HCT116 (cell line): ENCODE results near the gene PAPPA2. TPM values are rescaled to one million over a fixed set of nuclear protein-coding genes. Genes with fewer than 3 reads are reported as not detected.

Experiments
- ATAC-seq: fragments of 200-7000 bp; cut with Tn5 transposase; 2 replicates; pipeline ENCODE4 v1.9.1; 2020; ENCODE audit warnings: mild to moderate bottlenecking, moderate library complexity
- BruUV-seq: library from RNA; stranded (reverse); fragments of 400-500 nt; replicated peaks from 2 replicates; lab custom pipeline; 2021; lab: Mats Ljungman, UMichigan
- CTCF ChIA-PET: fragments of 300-600 bp; sonication (Branson Sonifier 250); formaldehyde crosslinking; loops from one replicate; lab custom pipeline; 2021; ENCODE audit warnings: antibody characterized with exemption; lab: Charles Lee
- POLR2A ChIA-PET: fragments of 300-600, 350-600 bp; sonication (Branson Sonifier 250); formaldehyde crosslinking; loops from one replicate; lab custom pipeline; 2021; ENCODE audit warnings: antibody characterized with exemption; lab: Charles Lee
- RAD21 ChIA-PET, 2 experiments: fragments of 300-600 bp; sonication (Branson Sonifier 250); formaldehyde crosslinking; loops; one replicate each; lab custom pipeline; 2023; ENCODE audit warnings: low total read pairs in 2 of 2; ENCODE audit not compliant: uncharacterized antibody in 2 of 2, unreplicated experiment in 2 of 2, low non-redundant PET in 1 of 2; lab: Charles Lee
- DNase-seq: peaks from one replicate; pipeline ENCODE4 v3.0.0-alpha.2; 2010; ENCODE audit warnings: low read depth, low spot score
- H2AFZ ChIP-seq: fragments of 200-600 bp; shearing (Covaris generic), sonication (generic); 2 replicates; pipeline ENCODE4 v1.6.1; 2017; ENCODE audit warnings: low read depth, mixed run types, mixed read lengths, antibody characterized with exemption, low read length; ENCODE audit not compliant: poor library complexity, severe bottlenecking
- H3K27ac ChIP-seq: 2 replicates; pipeline ENCODE4 v1.5.1; 2012; ENCODE audit warnings: low read depth, low read length
- H3K27me3 ChIP-seq: fragments of 200-600 bp; sonication (generic); 2 replicates; pipeline ENCODE4 v1.6.1; 2016; ENCODE audit warnings: mixed run types, low read length, mixed read lengths; ENCODE audit not compliant: insufficient read depth
- H3K36me3 ChIP-seq, 2 experiments: fragments of 200-500 bp in 1 of 2; fragments of 200-600 bp in 1 of 2; sonication (Bioruptor generic) in 1 of 2; sonication (generic) in 1 of 2; 2 replicates each; pipeline versions ENCODE4 v1.5.1 to v1.6.1; 2014 to 2016; ENCODE audit warnings: low read length in 2 of 2, inconsistent platforms in 1 of 2, mixed read lengths in 1 of 2, mixed run types in 1 of 2; ENCODE audit not compliant: insufficient read depth in 2 of 2, control insufficient read depth in 1 of 2
- H3K4me1 ChIP-seq, 2 experiments: fragments of 200-600 bp in 1 of 2; sonication (generic) in 1 of 2; 2 replicates each; pipeline versions ENCODE4 v1.5.1 to v1.6.1; 2012 to 2017; ENCODE audit warnings: low read length in 2 of 2, inconsistent platforms in 1 of 2, mild to moderate bottlenecking in 1 of 2, mixed read lengths in 1 of 2, mixed run types in 1 of 2, moderate library complexity in 1 of 2; ENCODE audit not compliant: insufficient read depth in 2 of 2, control insufficient read depth in 1 of 2
- H3K4me2 ChIP-seq: fragments of 200-600 bp; sonication (generic); 2 replicates; pipeline ENCODE4 v1.6.1; 2017; ENCODE audit warnings: mixed run types, low read length, mixed read lengths
- H3K4me3 ChIP-seq, 2 experiments: fragments of 200-600 bp in 1 of 2; sonication (generic) in 1 of 2; replicated peaks in 1 of 2; 2 replicates each; pipeline ENCODE4 v1.5.1; 2011 to 2016; ENCODE audit warnings: low read length in 2 of 2, control low read depth in 1 of 2, low read depth in 1 of 2, mild to moderate bottlenecking in 1 of 2, mixed read lengths in 1 of 2, mixed run types in 1 of 2
- H3K79me2 ChIP-seq: fragments of 200-600 bp; sonication (generic); 2 replicates; pipeline ENCODE4 v1.6.1; 2017; ENCODE audit warnings: mild to moderate bottlenecking, mixed run types, low read length, moderate library complexity, mixed read lengths; ENCODE audit not compliant: insufficient read depth
- H3K9ac ChIP-seq: fragments of 200-600 bp; sonication (generic); 2 replicates; pipeline ENCODE4 v1.6.1; 2016; ENCODE audit warnings: low read length, mixed read lengths
- H3K9me2 ChIP-seq: fragments of 200-600 bp; sonication (generic), shearing (Covaris generic); 2 replicates; pipeline ENCODE4 v1.6.1; 2017; ENCODE audit warnings: mixed run types, mild to moderate bottlenecking, moderate library complexity; ENCODE audit not compliant: insufficient read depth
- H3K9me3 ChIP-seq, 2 experiments: fragments of 200-500 bp in 1 of 2; fragments of 200-600 bp in 1 of 2; sonication (Bioruptor generic) in 1 of 2; sonication (generic) in 1 of 2; 2 replicates each; pipeline ENCODE4 v1.6.1; 2014 to 2017; ENCODE audit warnings: low read length in 2 of 2, mixed read lengths in 2 of 2, inconsistent platforms in 1 of 2, low read depth in 1 of 2, mild to moderate bottlenecking in 1 of 2, mixed run types in 1 of 2, moderate library complexity in 1 of 2; ENCODE audit not compliant: control insufficient read depth in 1 of 2, insufficient read depth in 1 of 2
- H4K20me1 ChIP-seq: fragments of 200-600 bp; sonication (generic), shearing (Covaris generic); 2 replicates; pipeline ENCODE4 v1.6.1; 2017; ENCODE audit warnings: mixed run types, mild to moderate bottlenecking, moderate library complexity; ENCODE audit not compliant: insufficient read depth
- EGR1 ChIP-seq: IDR thresholded peaks from 2 replicates; pipeline ENCODE4 v1.6.1; 2012; ENCODE audit warnings: low read depth
- JUND ChIP-seq: IDR thresholded peaks from 2 replicates; pipeline ENCODE4 v1.6.1; 2012
- POLR2A ChIP-seq: IDR thresholded peaks from 2 replicates; pipeline ENCODE4 v1.7.0; 2011; ENCODE audit warnings: borderline replicate concordance; ENCODE audit not compliant: insufficient read depth, insufficient read length; ENCODE audit errors: extremely low read depth
- POLR2AphosphoS5 ChIP-seq: IDR thresholded peaks from 2 replicates; pipeline ENCODE4 v1.6.1; 2011; ENCODE audit warnings: mild to moderate bottlenecking, low read depth, low read length, moderate library complexity
- RAD21 ChIP-seq: IDR thresholded peaks from 2 replicates; pipeline ENCODE4 v1.6.1; 2012; ENCODE audit warnings: low read depth, mild to moderate bottlenecking
- intact Hi-C: fragments of 100-400 bp; cut with micrococcal nuclease; formaldehyde crosslinking; loops from 2 replicates; pipeline ENCODE4 v1.10.0; 2022
- total RNA-seq: library from RNA; stranded (reverse); gene quantifications from one replicate; pipeline ENCODE4 v1.2.1, GENCODE V29; 2021; ENCODE audit not compliant: unreplicated experiment
- TF ChIP-seq, protein P1 (sequence below): IDR thresholded peaks from 2 replicates; pipeline ENCODE4 v1.6.1; 2012

The PAPPA2 gene
- total RNA-seq, 1 experiment from 2014 or later: not detected

DNA sequence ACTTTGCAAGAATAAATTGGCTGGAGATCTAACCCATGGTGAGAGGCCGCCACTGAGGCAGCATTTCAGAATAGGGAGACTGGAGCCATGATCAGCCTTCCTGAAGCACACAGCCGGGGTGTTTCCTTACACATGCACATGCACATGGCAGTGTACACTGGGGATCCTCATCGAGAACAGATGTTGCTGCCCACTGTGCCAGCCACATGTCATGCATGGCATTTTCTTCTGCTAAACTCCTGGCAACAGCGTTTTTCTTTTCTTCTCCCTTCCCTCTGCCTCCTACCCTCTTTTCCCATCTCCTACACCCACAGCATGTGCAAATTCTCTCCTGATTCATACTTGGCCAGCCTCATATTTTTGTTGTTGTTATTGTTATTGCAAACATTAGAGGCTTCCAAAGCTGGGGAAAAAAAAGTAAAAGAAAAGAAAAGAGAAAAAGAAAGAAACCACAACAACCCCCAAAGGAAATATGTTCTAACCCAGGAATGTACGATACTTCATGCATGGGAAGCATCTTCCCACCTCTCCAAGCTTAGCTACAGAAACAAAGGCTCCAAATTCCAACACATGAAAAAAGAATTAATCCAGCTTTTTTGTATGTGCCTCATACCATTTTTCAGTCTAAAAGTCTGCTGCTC lies 357.5 kb downstream of the PAPPA2 start:
- ATAC-seq (no peak), DNase-seq (no peak)
- POLR2A ChIA-PET: no interaction called here
- H3K27ac ChIP-seq: no peak overlapping the region
- H3K27me3 ChIP-seq: peaks cover 22% of the 10 kb centered on the region
- intact Hi-C loops: no loop called here
- no TSS peak for BruUV-seq
- no peaks in the 10 kb centered on the region for H3K4me1 ChIP-seq
- H4K20me1 ChIP-seq: no peaks in the 10 kb centered on the region
- RAD21 ChIA-PET: no interaction called here
- H3K4me3 ChIP-seq: no peak overlapping the region
- no peaks in the 10 kb centered on the region for H3K9me3 ChIP-seq
- H3K9me2 ChIP-seq: no peaks in the 10 kb centered on the region
- no peak overlapping the region for H2AFZ ChIP-seq
- CTCF ChIA-PET: no interaction called here
- TF ChIP-seq POLR2AphosphoS5: no peak
- TF ChIP-seq JUND: no peak
- no peak for TF ChIP-seq EGR1
- TF ChIP-seq POLR2A: no peak
- TF ChIP-seq, protein P1, sequence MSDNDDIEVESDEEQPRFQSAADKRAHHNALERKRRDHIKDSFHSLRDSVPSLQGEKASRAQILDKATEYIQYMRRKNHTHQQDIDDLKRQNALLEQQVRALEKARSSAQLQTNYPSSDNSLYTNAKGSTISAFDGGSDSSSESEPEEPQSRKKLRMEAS: no peak
- H3K4me2 ChIP-seq: no peak overlapping the region
- H3K36me3 ChIP-seq: no peaks in the 10 kb centered on the region
- H3K79me2 ChIP-seq: no peaks in the 10 kb centered on the region
- H3K9ac ChIP-seq: no peak overlapping the region

DNA sequence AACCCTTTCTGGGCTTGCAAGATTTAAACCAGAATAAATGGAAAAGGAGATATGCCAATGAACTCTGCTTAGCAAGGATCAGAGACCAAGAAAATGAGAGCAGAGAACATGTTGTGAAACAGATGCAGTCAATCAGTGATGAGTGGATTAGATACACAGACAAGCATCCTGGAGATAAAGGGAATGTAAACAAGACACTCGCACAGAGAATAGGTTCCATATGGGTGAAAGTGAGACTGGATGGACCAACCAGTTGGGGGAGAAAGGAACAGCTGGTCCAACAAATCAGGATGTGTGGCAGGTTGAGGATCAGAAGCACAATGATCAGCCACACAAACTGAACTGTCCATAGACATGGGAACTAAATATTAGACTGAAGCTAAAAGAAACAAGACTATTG lies 363.3 kb downstream of the PAPPA2 start:
- Histone ChIP-seq H3K9me2 (no peaks in the 10 kb centered on the region), H4K20me1 (no peaks in the 10 kb centered on the region), H3K4me2 (no peak overlapping the region), H3K4me1 (no peaks in the 10 kb centered on the region), H2AFZ (no peak overlapping the region), H3K9me3 (no peaks in the 10 kb centered on the region), H3K27ac (no peak overlapping the region), H3K9ac (no peak overlapping the region), H3K36me3 (no peaks in the 10 kb centered on the region), H3K79me2 (no peaks in the 10 kb centered on the region), H3K27me3 (peaks cover 23% of the 10 kb centered on the region), H3K4me3 (no peak overlapping the region)
- TF ChIP-seq RAD21: no peak
- TF ChIP-seq, protein P1: no peak
- ChIA-PET CTCF (no interaction called here), POLR2A (no interaction called here), RAD21 (no interaction called here)
- intact Hi-C loops: no loop called here
- DNase-seq (no peak), ATAC-seq (no peak)
- BruUV-seq: no TSS peak
